Subcutaneous adipose tissue (tissue), 4 donors: Measurements from ENCODE around the gene CCDC92B. TPM values are rescaled to one million over a fixed set of nuclear protein-coding genes. Genes with fewer than 3 reads are reported as not detected.

Experiments used
- total RNA-seq, 4 donors: library from RNA; depleted of rRNA; stranded (reverse); fragments of >200 nt; gene quantifications; one replicate each; pipeline ENCODE4 v1.1.0, GENCODE V29; 2016
- TF ChIP-seq, protein P1 (sequence below): fragments of 450-650 bp; IDR thresholded peaks from one replicate; pipeline ENCODE4 v1.5.1; 2016; ENCODE audit warnings: low read depth, mild to moderate bottlenecking, control low read depth, antibody characterized with exemption, moderate library complexity

The CCDC92B gene
- total RNA-seq, 4 donors from 2014 or later = not detected

GRCh38 chr17:2693561-2694380 lies 55.7 kb downstream of the CCDC92B start:
- TF ChIP-seq, protein P1, sequence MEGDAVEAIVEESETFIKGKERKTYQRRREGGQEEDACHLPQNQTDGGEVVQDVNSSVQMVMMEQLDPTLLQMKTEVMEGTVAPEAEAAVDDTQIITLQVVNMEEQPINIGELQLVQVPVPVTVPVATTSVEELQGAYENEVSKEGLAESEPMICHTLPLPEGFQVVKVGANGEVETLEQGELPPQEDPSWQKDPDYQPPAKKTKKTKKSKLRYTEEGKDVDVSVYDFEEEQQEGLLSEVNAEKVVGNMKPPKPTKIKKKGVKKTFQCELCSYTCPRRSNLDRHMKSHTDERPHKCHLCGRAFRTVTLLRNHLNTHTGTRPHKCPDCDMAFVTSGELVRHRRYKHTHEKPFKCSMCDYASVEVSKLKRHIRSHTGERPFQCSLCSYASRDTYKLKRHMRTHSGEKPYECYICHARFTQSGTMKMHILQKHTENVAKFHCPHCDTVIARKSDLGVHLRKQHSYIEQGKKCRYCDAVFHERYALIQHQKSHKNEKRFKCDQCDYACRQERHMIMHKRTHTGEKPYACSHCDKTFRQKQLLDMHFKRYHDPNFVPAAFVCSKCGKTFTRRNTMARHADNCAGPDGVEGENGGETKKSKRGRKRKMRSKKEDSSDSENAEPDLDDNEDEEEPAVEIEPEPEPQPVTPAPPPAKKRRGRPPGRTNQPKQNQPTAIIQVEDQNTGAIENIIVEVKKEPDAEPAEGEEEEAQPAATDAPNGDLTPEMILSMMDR = no peak

DNA sequence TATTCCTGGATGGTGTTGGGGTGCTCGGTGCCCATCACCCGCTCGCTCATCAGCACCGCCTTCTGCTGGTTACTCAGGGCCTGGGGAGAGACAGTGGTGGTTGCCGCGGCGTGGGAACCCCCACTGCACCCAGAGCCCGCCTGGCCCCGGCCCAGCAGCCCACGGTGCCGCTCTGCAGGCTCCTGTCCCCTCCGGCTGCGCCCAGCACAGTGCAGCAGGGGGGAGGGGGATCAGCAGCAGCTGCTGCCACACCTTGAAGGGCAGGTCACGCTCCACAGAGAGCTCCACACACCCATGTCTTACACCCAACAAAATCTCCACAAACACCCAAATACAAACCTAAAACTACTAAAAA lies 56.7 kb downstream of the CCDC92B start:
- TF ChIP-seq, protein P1 = no peak

DNA sequence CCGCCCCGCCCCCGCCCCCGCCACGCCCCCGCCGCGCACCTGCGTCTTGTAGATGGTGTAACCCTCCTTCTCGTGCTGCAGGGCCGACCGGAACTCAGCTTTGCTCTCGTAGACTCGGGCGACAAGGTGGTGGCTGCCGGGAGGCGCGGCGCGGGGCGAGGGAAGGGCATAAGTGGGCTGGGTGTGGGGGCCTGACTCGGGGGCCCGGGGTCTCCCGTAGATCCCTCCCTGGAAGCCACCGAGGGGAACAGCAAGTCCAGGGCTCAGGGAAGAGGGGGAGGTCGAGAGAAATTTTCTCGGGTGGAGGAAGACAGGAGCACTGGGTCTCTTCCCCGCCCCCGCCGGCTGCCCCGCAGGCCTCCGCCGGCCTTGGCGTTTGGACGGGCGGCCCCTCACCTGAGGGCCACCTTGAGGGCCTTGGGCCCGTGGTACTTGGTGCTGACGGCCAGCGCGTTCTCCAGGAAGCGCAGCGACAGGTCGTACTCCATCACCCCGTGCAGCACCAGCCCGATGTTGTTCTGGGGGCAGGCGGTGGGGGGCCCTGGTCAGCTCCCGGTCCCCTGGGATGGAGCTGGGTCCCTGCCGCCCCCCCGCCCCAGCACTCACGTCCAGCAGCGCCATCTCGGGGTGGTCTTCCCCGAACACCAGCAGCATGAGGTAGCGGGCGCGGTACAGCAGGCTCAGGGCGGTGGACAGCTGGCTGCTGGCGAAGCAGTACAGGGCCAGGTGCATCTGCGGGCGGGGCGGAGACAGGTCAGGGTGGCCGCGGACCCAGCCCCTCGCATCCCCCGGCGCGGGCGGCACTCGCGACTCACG lies 57.3 kb downstream of the CCDC92B start:
- TF ChIP-seq, protein P1 = no peak

DNA sequence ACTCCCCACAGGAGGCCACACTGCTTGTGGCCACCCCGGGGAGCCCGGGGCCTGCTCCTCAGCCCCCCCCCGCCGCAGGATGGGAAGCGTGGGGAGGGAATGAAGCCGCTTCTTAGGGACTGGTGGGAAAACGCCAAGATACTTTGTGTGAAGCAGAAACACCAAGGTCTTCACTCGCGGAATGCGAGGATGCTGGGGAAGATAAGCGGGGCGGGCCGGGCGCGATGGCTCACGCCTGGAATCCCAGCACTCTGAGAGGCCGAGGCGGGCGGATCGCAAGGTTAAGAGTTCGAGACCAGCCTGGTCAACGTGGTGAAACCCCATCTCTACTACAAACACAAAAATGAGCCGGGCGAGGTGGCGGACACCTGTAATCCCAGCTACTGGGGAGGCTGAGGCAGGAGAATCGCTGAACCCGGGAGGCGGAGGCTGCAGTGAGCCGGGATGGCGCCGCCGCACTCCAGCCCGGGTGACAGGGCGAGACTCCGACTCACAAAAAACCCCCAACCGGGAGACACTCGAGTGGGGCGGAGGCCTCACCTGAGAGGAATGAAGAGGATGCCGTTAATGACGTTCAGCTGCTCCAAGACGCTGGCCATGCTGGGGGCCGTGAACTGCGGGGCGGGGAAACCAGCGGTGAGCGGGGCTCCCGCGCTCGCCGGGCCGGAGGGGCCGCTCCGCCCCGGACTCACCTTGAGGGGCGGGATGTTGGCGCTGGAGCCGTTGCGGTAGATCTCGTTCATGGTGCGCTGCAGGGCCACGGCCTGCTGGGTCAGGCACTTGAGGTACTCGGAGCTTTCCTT lies 58.2 kb downstream of the CCDC92B start:
- TF ChIP-seq, protein P1 = no peak

GRCh38 chr17:2690165-2691068 lies 59.0 kb downstream of the CCDC92B start:
- TF ChIP-seq, protein P1 = no peak

- TF ChIP-seq, protein P1 = no peak
These were observed 59.9 kb downstream of the CCDC92B start for GRCh38 chr17:2689411-2690164.
